OCI-LY7 (cell line): ENCODE data around the gene OR2K2.

Source experiments
- CTCF ChIP-seq: fragments of 200-600 bp; sonication (generic); conservative IDR thresholded peaks from 2 replicates; pipeline ENCODE4 v1.5.1; 2014; ENCODE audit warnings: mild to moderate bottlenecking, antibody characterized with exemption, low read length, moderate library complexity, mixed read lengths
- EZH2phosphoT487 ChIP-seq: fragments of 200-600 bp; sonication (generic); IDR thresholded peaks from 2 replicates; pipeline ENCODE4 v1.6.1; 2018; ENCODE audit warnings: low read depth, borderline replicate concordance, mild to moderate bottlenecking, mixed run types, antibody characterized with exemption, low read length, moderate library complexity, mixed read lengths

GRCh38 chr9:111298111-111298510, 31.9 kb downstream of the OR2K2 start:
- TF ChIP-seq CTCF (no peak), EZH2phosphoT487 (no peak)
